ENCODE results near the gene GSTO1.

- TF ChIP-seq POLR2A (IDR thresholded peaks at IDR 0.05), result no peak
- TF ChIP-seq, protein P1, sequence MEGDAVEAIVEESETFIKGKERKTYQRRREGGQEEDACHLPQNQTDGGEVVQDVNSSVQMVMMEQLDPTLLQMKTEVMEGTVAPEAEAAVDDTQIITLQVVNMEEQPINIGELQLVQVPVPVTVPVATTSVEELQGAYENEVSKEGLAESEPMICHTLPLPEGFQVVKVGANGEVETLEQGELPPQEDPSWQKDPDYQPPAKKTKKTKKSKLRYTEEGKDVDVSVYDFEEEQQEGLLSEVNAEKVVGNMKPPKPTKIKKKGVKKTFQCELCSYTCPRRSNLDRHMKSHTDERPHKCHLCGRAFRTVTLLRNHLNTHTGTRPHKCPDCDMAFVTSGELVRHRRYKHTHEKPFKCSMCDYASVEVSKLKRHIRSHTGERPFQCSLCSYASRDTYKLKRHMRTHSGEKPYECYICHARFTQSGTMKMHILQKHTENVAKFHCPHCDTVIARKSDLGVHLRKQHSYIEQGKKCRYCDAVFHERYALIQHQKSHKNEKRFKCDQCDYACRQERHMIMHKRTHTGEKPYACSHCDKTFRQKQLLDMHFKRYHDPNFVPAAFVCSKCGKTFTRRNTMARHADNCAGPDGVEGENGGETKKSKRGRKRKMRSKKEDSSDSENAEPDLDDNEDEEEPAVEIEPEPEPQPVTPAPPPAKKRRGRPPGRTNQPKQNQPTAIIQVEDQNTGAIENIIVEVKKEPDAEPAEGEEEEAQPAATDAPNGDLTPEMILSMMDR (IDR thresholded peaks at IDR 0.05), result no peak
These were observed 1.6 kb upstream of the GSTO1 start for GRCh38 chr10:104253106-104253505.
